WERI-Rb-1 (cell line): ENCODE measurements around the gene TOMM34.

ENCODE experiments used
- DNase-seq: peaks from one replicate; pipeline ENCODE4 v3.0.0-alpha.2; 2020
- H3K27ac ChIP-seq: fragments of 250-450 bp; sonication (Bioruptor Pico); 2 replicates; pipeline ENCODE4 v1.5.1; 2020; ENCODE audit warnings: mild to moderate bottlenecking, moderate library complexity
- H3K27me3 ChIP-seq: fragments of 250-450 bp; sonication (Bioruptor Pico); 2 replicates; pipeline ENCODE4 v1.5.1; 2021; ENCODE audit warnings: mild to moderate bottlenecking, low read depth, moderate library complexity; ENCODE audit not compliant: insufficient read depth, severe bottlenecking
- H3K36me3 ChIP-seq: fragments of 250-450 bp; sonication (Bioruptor Pico); 2 replicates; pipeline ENCODE4 v1.5.1; 2020; ENCODE audit warnings: mild to moderate bottlenecking, moderate library complexity
- H3K4me3 ChIP-seq: 2 replicates; pipeline ENCODE4 v1.5.1; 2011; ENCODE audit warnings: low read depth, mild to moderate bottlenecking, control low read depth, low read length
- H3K9me3 ChIP-seq: fragments of 250-450 bp; sonication (Bioruptor Pico); 2 replicates; pipeline ENCODE4 v1.5.1; 2021; ENCODE audit warnings: mild to moderate bottlenecking, moderate library complexity; ENCODE audit not compliant: severe bottlenecking
- CTCF ChIP-seq: IDR thresholded peaks from 2 replicates; pipeline ENCODE4 v1.5.1; 2011; ENCODE audit warnings: low read depth, mild to moderate bottlenecking, control low read depth, inconsistent platforms, low read length

Gene TOMM34

GRCh38 chr20:44917399-44917798 lies 42.8 kb downstream of the TOMM34 start:
- no peaks in the 10 kb centered on the region for H3K27me3 ChIP-seq
- H3K36me3 ChIP-seq = peaks cover 49% of the 10 kb centered on the region
- no peak for DNase-seq
- no peak overlapping the region for H3K27ac ChIP-seq
- no peaks in the 10 kb centered on the region for H3K9me3 ChIP-seq
- TF ChIP-seq CTCF = no peak
- no peak overlapping the region for H3K4me3 ChIP-seq

GRCh38 chr20:44916586-44916985 lies 43.6 kb downstream of the TOMM34 start:
- Histone ChIP-seq H3K27me3 (no peaks in the 10 kb centered on the region), H3K27ac (no peak overlapping the region), H3K9me3 (no peaks in the 10 kb centered on the region), H3K36me3 (peaks cover 42% of the 10 kb centered on the region), H3K4me3 (no peak overlapping the region)
- TF ChIP-seq CTCF = no peak
- DNase-seq = no peak

GRCh38 chr20:44914924-44915323 lies 45.3 kb downstream of the TOMM34 start:
- Histone ChIP-seq H3K27ac (no peak overlapping the region), H3K36me3 (peaks cover 42% of the 10 kb centered on the region), H3K9me3 (no peaks in the 10 kb centered on the region), H3K4me3 (no peak overlapping the region), H3K27me3 (no peaks in the 10 kb centered on the region)
- TF ChIP-seq CTCF = no peak
- DNase-seq = no peak

- Histone ChIP-seq H3K27ac (no peak overlapping the region), H3K27me3 (no peaks in the 10 kb centered on the region), H3K9me3 (no peaks in the 10 kb centered on the region), H3K4me3 (no peak overlapping the region), H3K36me3 (peaks cover 40% of the 10 kb centered on the region)
- TF ChIP-seq CTCF = no peak
- DNase-seq = no peak
Observed at GRCh38 chr20:44912189-44912588, 48.0 kb downstream of the TOMM34 start.

GRCh38 chr20:44911264-44911921 lies 48.8 kb downstream of the TOMM34 start:
- peak; percentile 72 for DNase-seq
- Histone ChIP-seq H3K9me3 (no peaks in the 10 kb centered on the region), H3K36me3 (peaks cover 33% of the 10 kb centered on the region), H3K27ac (no peak overlapping the region), H3K4me3 (no peak overlapping the region), H3K27me3 (no peaks in the 10 kb centered on the region)
- TF ChIP-seq CTCF = peak; percentile 67

GRCh38 chr20:44910690-44911262 lies 49.4 kb downstream of the TOMM34 start:
- Histone ChIP-seq H3K4me3 (peak overlapping the region; percentile 92), H3K9me3 (no peaks in the 10 kb centered on the region), H3K27ac (peak overlapping the region; percentile 63), H3K27me3 (no peaks in the 10 kb centered on the region), H3K36me3 (peaks cover 31% of the 10 kb centered on the region)
- no peak for DNase-seq
- TF ChIP-seq CTCF = no peak
